ENCODE data around the gene ENPP3. TPM values are rescaled to one million over a fixed set of nuclear protein-coding genes. Genes with fewer than 3 reads are reported as not detected.

Gene ENPP3
- total RNA-seq, 2 experiments from 2014 or later: 1.3 to 2.3 TPM

DNA sequence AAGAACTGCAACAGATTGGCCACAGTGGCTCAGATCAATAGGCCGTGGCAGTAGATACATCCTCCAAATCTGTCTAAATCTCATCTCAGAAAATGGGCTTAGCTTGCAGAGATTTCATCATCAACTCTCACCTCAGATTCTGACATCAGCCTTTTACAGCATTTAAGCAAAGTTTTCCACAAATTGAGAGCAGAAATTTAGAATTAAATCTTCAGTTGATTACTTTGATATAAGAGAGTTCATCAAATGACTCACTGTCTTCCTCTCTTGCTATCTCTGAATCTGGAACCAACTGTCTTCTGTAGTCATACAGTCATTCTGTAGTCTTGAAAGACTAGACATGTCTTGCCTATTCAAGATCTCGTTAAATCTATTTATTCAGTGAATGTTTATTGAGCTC, 118.9 kb downstream of the ENPP3 start:
- ChIA-PET POLR2A (no interaction called here), CTCF (ENCODE audit: unreplicated experiment) (no interaction called here)
- no peak overlapping the region for H2AFZ ChIP-seq (ENCODE audit: low read length)
- H3K36me3 ChIP-seq (ENCODE audit: insufficient read depth, low read length): no peaks in the 10 kb centered on the region
- no TSS peak for BruUV-seq (replicated peaks)
- H3K4me1 ChIP-seq (ENCODE audit: insufficient read depth, low read length, poor library complexity, severe bottlenecking): no peaks in the 10 kb centered on the region
- DNase-seq (ENCODE audit: low spot score): no peak
- H3K9me2 ChIP-seq (ENCODE audit: insufficient read depth, low read length): no peaks in the 10 kb centered on the region
- H3K4me2 ChIP-seq (ENCODE audit: low read length): no peak overlapping the region
- intact Hi-C loops (cut with micrococcal nuclease; ENCODE audit: unreplicated experiment): no loop called here
- no peaks in the 10 kb centered on the region for H4K20me1 ChIP-seq (ENCODE audit: insufficient read depth, low read length)
- TF ChIP-seq, protein P1, sequence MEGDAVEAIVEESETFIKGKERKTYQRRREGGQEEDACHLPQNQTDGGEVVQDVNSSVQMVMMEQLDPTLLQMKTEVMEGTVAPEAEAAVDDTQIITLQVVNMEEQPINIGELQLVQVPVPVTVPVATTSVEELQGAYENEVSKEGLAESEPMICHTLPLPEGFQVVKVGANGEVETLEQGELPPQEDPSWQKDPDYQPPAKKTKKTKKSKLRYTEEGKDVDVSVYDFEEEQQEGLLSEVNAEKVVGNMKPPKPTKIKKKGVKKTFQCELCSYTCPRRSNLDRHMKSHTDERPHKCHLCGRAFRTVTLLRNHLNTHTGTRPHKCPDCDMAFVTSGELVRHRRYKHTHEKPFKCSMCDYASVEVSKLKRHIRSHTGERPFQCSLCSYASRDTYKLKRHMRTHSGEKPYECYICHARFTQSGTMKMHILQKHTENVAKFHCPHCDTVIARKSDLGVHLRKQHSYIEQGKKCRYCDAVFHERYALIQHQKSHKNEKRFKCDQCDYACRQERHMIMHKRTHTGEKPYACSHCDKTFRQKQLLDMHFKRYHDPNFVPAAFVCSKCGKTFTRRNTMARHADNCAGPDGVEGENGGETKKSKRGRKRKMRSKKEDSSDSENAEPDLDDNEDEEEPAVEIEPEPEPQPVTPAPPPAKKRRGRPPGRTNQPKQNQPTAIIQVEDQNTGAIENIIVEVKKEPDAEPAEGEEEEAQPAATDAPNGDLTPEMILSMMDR (conservative IDR thresholded peaks at IDR 0.05; ENCODE audit: low read length): no peak
- no peak for TF ChIP-seq EZH2phosphoT487 (IDR thresholded peaks at IDR 0.05; ENCODE audit: borderline replicate concordance, low read depth, low read length)
- H3K27ac ChIP-seq (ENCODE audit: low read depth, low read length, poor library complexity, severe bottlenecking): no peak overlapping the region
- no peak overlapping the region for H3K4me3 ChIP-seq (ENCODE audit: low read depth, low read length, poor library complexity, severe bottlenecking)
- no peaks in the 10 kb centered on the region for H3K79me2 ChIP-seq (ENCODE audit: insufficient read depth, low read depth, low read length)
- H3K9me3 ChIP-seq (ENCODE audit: low read length): no peaks in the 10 kb centered on the region

DNA sequence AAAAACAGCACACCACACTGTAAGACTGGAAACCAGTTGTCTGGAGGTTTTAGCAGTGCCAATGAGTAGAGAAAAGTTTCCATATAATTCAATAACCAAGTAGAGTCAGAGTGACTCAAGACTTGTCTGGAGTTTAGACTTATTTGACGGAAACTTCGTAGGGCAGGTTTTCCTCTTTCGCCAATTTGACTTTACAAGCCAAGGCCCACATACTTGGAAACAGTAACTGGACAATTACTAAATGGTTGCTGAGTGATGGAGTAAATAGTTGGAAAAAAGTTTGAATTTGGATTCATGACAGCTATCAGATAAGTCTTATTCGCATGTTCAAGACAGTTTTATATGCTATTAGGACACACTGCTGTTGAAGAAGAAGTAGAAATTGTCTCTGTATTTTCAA, 121.8 kb downstream of the ENPP3 start:
- POLR2A ChIA-PET: no interaction called here

DNA sequence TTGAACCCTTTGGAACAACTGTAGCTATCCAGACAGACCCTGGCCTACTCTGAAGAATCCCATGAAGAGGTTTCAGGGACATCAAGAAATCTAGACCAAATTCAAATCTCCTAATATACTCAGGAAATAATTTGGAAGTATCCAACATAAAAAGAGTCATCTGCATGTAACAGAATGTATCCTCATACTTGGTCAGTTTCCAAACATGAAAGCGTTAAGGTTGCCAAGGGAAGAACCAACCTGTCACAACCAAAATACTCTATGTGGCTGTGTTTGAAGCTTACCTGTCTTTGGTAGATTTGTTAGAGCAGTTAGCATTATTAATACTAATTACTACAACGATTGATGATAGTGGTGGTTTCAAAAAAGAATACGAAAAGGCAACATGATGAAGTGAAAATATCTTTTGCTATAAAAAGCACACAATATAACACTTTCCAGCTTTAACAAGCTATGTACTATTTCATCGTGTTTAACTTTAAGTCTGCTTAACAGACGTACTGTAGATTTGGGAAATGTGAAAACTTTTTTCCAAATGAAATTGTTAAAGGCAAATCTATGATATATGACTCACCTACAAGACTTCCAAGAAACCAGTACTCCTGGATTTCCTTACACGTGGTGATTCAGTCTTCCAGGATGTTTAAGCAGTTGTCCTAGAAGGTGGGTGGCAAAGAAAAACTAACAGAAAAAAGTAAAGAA, 124.1 kb downstream of the ENPP3 start:
- no TSS peak for BruUV-seq (replicated peaks)

More for the DNA sequence above, 121.8 kb downstream of the ENPP3 start:
- Histone ChIP-seq H3K9me2 (ENCODE audit: insufficient read depth, low read length) (no peaks in the 10 kb centered on the region), H3K27ac (ENCODE audit: low read depth, low read length, poor library complexity, severe bottlenecking) (no peak overlapping the region), H2AFZ (ENCODE audit: low read length) (no peak overlapping the region), H3K36me3 (ENCODE audit: insufficient read depth, low read length) (no peaks in the 10 kb centered on the region), H3K79me2 (ENCODE audit: insufficient read depth, low read depth, low read length) (no peaks in the 10 kb centered on the region), H3K4me1 (ENCODE audit: insufficient read depth, low read length, poor library complexity, severe bottlenecking) (no peaks in the 10 kb centered on the region), H3K4me2 (ENCODE audit: low read length) (no peak overlapping the region), H3K4me3 (ENCODE audit: low read depth, low read length, poor library complexity, severe bottlenecking) (no peak overlapping the region), H3K9me3 (ENCODE audit: low read length) (no peaks in the 10 kb centered on the region), H4K20me1 (ENCODE audit: insufficient read depth, low read length) (no peaks in the 10 kb centered on the region)
- TF ChIP-seq, protein P1 (conservative IDR thresholded peaks at IDR 0.05; ENCODE audit: low read length): no peak
- no peak for TF ChIP-seq EZH2phosphoT487 (IDR thresholded peaks at IDR 0.05; ENCODE audit: borderline replicate concordance, low read depth, low read length)
- no peak for DNase-seq (ENCODE audit: low spot score)
- intact Hi-C loops (cut with micrococcal nuclease; ENCODE audit: unreplicated experiment): no loop called here
- CTCF ChIA-PET (ENCODE audit: unreplicated experiment): no interaction called here
- BruUV-seq (replicated peaks): no TSS peak

More for the DNA sequence above, 124.1 kb downstream of the ENPP3 start:
- Histone ChIP-seq H3K9me3 (ENCODE audit: low read length) (no peaks in the 10 kb centered on the region), H4K20me1 (ENCODE audit: insufficient read depth, low read length) (no peaks in the 10 kb centered on the region), H3K4me3 (ENCODE audit: low read depth, low read length, poor library complexity, severe bottlenecking) (no peak overlapping the region), H3K4me2 (ENCODE audit: low read length) (no peak overlapping the region), H3K9me2 (ENCODE audit: insufficient read depth, low read length) (no peaks in the 10 kb centered on the region), H3K79me2 (ENCODE audit: insufficient read depth, low read depth, low read length) (no peaks in the 10 kb centered on the region), H3K36me3 (ENCODE audit: insufficient read depth, low read length) (no peaks in the 10 kb centered on the region), H3K27ac (ENCODE audit: low read depth, low read length, poor library complexity, severe bottlenecking) (no peak overlapping the region), H3K4me1 (ENCODE audit: insufficient read depth, low read length, poor library complexity, severe bottlenecking) (no peaks in the 10 kb centered on the region), H2AFZ (ENCODE audit: low read length) (no peak overlapping the region)
- no peak for DNase-seq (ENCODE audit: low spot score)
- CTCF ChIA-PET (ENCODE audit: unreplicated experiment): no interaction called here
- POLR2A ChIA-PET: no interaction called here
- intact Hi-C loops (cut with micrococcal nuclease; ENCODE audit: unreplicated experiment): no loop called here
- TF ChIP-seq EZH2phosphoT487 (IDR thresholded peaks at IDR 0.05; ENCODE audit: borderline replicate concordance, low read depth, low read length): no peak
- TF ChIP-seq, protein P1 (conservative IDR thresholded peaks at IDR 0.05; ENCODE audit: low read length): no peak

All from OCI-LY7 (cell line).